HG03175 (cell line): Measurements from ENCODE around the gene MKRN2.
"Not testable (repeated sequence)": the region's sequence is repeated elsewhere in the genome, so short reads cannot be mapped to it uniquely, and the experiment has no call there.

Source experiments
- ATAC-seq: cut with Tn5 transposase; IDR thresholded peaks from one replicate; pipeline ENCODE4 v1.9.1; 2021; ENCODE audit warnings: mild to moderate bottlenecking, moderate library complexity; ENCODE audit not compliant: unreplicated experiment

MKRN2 gene

DNA sequence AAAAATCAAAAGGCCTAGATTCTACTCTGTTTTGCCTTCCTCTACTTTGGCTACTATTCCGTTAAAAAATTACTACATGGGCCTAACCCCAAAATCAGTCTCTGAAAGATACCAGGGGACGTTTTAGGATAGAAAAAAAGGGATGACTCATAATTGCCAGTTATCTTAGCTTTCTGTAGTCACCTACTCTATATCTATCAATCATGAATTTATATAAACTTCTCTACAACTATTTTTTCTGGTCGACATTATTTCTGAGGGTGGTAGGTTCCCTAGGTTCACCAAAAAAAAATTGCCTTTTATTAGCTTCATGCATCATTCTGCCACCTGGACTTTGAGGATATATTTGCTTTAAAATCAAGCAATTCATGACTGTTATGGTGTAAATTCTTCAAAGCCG, 70.5 kb downstream of the MKRN2 start:
- no peak for ATAC-seq

GRCh38 chr3:12628813-12629212, 71.9 kb downstream of the MKRN2 start:
- no peak for ATAC-seq

DNA sequence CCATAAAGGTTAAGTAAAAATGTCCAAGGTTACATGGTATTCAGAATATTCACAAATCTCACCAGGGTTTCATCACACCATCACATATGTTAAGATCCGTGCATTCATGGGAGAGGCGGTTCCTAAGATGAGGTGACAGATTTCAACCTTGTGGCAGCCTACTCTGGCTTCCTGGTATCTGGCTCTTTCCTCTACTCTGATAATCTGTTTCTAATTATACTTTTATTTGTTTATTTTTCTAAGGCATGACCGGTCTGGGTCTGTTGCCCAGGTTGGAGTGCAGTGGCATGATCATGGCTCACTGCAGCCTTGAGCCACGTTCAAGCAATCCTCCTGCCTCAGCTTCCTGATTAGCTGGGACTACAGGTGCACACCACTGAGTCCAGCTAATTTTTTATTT, 72.7 kb downstream of the MKRN2 start:
- ATAC-seq: no peak

DNA sequence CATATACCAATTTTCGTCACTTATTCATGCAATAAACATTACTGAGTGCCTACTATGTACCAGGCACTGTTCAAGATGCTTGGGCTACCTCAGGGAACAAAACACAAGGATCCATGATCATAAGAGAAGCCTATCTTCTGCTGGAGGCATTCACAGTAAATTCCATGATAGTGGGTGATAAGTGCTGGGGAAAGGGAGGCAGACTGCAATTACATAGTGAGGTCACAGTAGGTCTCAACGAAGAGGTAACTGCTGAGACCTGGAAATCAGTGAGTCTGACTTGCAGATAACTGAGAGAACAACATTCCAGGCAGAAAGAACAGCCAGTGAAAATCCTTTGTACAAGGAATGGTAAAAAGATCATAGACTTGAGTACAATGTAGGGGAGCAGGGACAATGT, 73.4 kb downstream of the MKRN2 start:
- no peak for ATAC-seq

GRCh38 chr3:12630843-12631242, 74.0 kb downstream of the MKRN2 start:
- ATAC-seq: not testable (repeated sequence)

GRCh38 chr3:12632523-12632922, 75.6 kb downstream of the MKRN2 start:
- no peak for ATAC-seq

- ATAC-seq: no peak
These were observed 76.2 kb downstream of the MKRN2 start for GRCh38 chr3:12633108-12633507.
